SK-N-SH (cell line): Measurements from ENCODE around the gene DCDC2B. TPM values are rescaled to one million over a fixed set of nuclear protein-coding genes. Genes with fewer than 3 reads are reported as not detected.

Source experiments
- CTCF ChIA-PET: fragments of 300-600, 350-600 bp; formaldehyde crosslinking; extraction: SDS; loops from one replicate; lab custom pipeline; 2021; lab: Yijun Ruan, JAX
- POLR2A ChIA-PET: fragments of 350-600 bp; sonication (Branson Sonifier 250); formaldehyde crosslinking; extraction: SDS; loops from one replicate; lab custom pipeline; 2020; ENCODE audit warnings: antibody characterized with exemption, inconsistent platforms; lab: Yijun Ruan, JAX
- DNase-seq: peaks from one replicate; pipeline ENCODE4 v3.0.0; 2012
- H2AFZ ChIP-seq: fragments of 200-600 bp; sonication (generic); 2 replicates; pipeline ENCODE4 v1.8.1; 2016; ENCODE audit warnings: antibody characterized with exemption, mild to moderate bottlenecking, low read depth
- H3F3A ChIP-seq: fragments of 200-600 bp; sonication (generic); replicated peaks from 2 replicates; pipeline ENCODE3; 2016; ENCODE audit warnings: antibody characterized with exemption, mild to moderate bottlenecking; ENCODE audit not compliant: insufficient read depth
- H3K27ac ChIP-seq, 2 experiments: fragments of 200-500 bp in 1 of 2; fragments of 200-600 bp in 1 of 2; sonication (Bioruptor generic) in 1 of 2; sonication (generic), shearing (Covaris generic) in 1 of 2; 2 replicates each; pipeline versions ENCODE4 v1.5.1 to v1.6.1; 2014 to 2016; ENCODE audit warnings: low read depth in 2 of 2, inconsistent platforms in 1 of 2, low read length in 1 of 2, mild to moderate bottlenecking in 1 of 2, mixed read lengths in 1 of 2
- H3K27me3 ChIP-seq: fragments of 200-600 bp; sonication (generic), shearing (Covaris generic); 2 replicates; pipeline ENCODE4 v1.6.1; 2016; ENCODE audit warnings: mixed run types; ENCODE audit not compliant: insufficient read depth
- H3K36me3 ChIP-seq, 2 experiments: fragments of 200-500 bp in 1 of 2; fragments of 200-600 bp in 1 of 2; sonication (Bioruptor generic) in 1 of 2; sonication (generic) in 1 of 2; replicated peaks in 1 of 2; 2 replicates each; pipeline versions ENCODE3 to v1.5.1; 2014 to 2016; ENCODE audit warnings: low read length in 1 of 2, mild to moderate bottlenecking in 1 of 2; ENCODE audit not compliant: insufficient read depth in 2 of 2, control insufficient read depth in 1 of 2
- H3K4me1 ChIP-seq, 2 experiments: fragments of 200-500 bp in 1 of 2; fragments of 200-600 bp in 1 of 2; sonication (Bioruptor generic) in 1 of 2; sonication (generic), shearing (Covaris generic) in 1 of 2; 2 replicates each; pipeline versions ENCODE4 v1.5.1 to v1.6.1; 2014 to 2016; ENCODE audit warnings: low read depth in 1 of 2, low read length in 1 of 2, mixed run types in 1 of 2; ENCODE audit not compliant: insufficient read depth in 2 of 2, control insufficient read depth in 1 of 2
- H3K4me2 ChIP-seq: fragments of 200-600 bp; sonication (generic), shearing (Covaris generic); 2 replicates; pipeline ENCODE4 v1.6.1; 2017; ENCODE audit warnings: mixed run types
- H3K4me3 ChIP-seq, 2 experiments: fragments of 200-500 bp in 1 of 2; fragments of 200-600 bp in 1 of 2; sonication (Bioruptor generic) in 1 of 2; sonication (generic), shearing (Covaris generic) in 1 of 2; 2 replicates each; pipeline versions ENCODE4 v1.5.1 to v1.8.1; 2014 to 2016; ENCODE audit warnings: low read depth in 2 of 2, inconsistent platforms in 1 of 2, low read length in 1 of 2, mild to moderate bottlenecking in 1 of 2, mixed read lengths in 1 of 2, moderate library complexity in 1 of 2
- H3K79me2 ChIP-seq: fragments of 200-600 bp; sonication (generic); 2 replicates; pipeline ENCODE4 v1.8.1; 2017; ENCODE audit warnings: mild to moderate bottlenecking; ENCODE audit not compliant: insufficient read depth
- H3K9ac ChIP-seq: fragments of 200-600 bp; sonication (generic); 2 replicates; pipeline ENCODE4 v1.6.1; 2017; ENCODE audit warnings: mixed run types
- H3K9me2 ChIP-seq: fragments of 200-600 bp; sonication (generic); 2 replicates; pipeline ENCODE4 v1.6.1; 2017; ENCODE audit warnings: mixed run types
- H3K9me3 ChIP-seq: fragments of 200-600 bp; sonication (generic); 2 replicates; pipeline ENCODE4 v1.6.1; 2017; ENCODE audit warnings: mixed run types, mild to moderate bottlenecking, moderate library complexity
- H4K20me1 ChIP-seq: fragments of 200-600 bp; sonication (generic); 2 replicates; pipeline ENCODE4 v1.6.1; 2017; ENCODE audit warnings: mild to moderate bottlenecking, mixed run types; ENCODE audit not compliant: insufficient read depth
- CHD2 ChIP-seq: fragments of 150-350 bp; IDR thresholded peaks from 2 replicates; pipeline ENCODE4 v1.6.1; 2018; ENCODE audit warnings: low read length; ENCODE audit not compliant: partially characterized antibody
- CTCF ChIP-seq: fragments of 200-600 bp; sonication (generic); IDR thresholded peaks from 2 replicates; pipeline ENCODE4 v1.6.1; 2017; ENCODE audit warnings: antibody characterized with exemption, mild to moderate bottlenecking, moderate library complexity
- ELF1 ChIP-seq: IDR thresholded peaks from 2 replicates; pipeline ENCODE4 v1.4.0; 2012
- EP300 ChIP-seq, 2 experiments: IDR thresholded peaks; 2 replicates each; pipeline versions ENCODE4 v1.4.0 to v1.6.1; 2012; ENCODE audit warnings: borderline replicate concordance in 1 of 2, low read depth in 1 of 2, low read length in 1 of 2
- EZH2phosphoT487 ChIP-seq: fragments of 200-600 bp; sonication (generic); IDR thresholded peaks from 2 replicates; pipeline ENCODE4 v1.6.1; 2017; ENCODE audit warnings: low read depth, mixed run types, mild to moderate bottlenecking, antibody characterized with exemption, moderate library complexity, borderline replicate concordance
- FOXJ3 ChIP-seq: sonication (generic); formaldehyde crosslinking; IDR thresholded peaks from 2 replicates; pipeline ENCODE4 v1.5.1; 2020; ENCODE audit warnings: mild to moderate bottlenecking, missing genetic modification reagents
- FOXM1 ChIP-seq: IDR thresholded peaks from 2 replicates; pipeline ENCODE4 v1.4.0; 2012; ENCODE audit warnings: low read depth, mild to moderate bottlenecking
- GABPA ChIP-seq: IDR thresholded peaks from 2 replicates; pipeline ENCODE4 v1.4.0; 2012; ENCODE audit warnings: low read depth, mild to moderate bottlenecking
- IRF3 ChIP-seq: fragments of 150-350 bp; IDR thresholded peaks from 2 replicates; pipeline ENCODE4 v1.6.1; 2016; ENCODE audit warnings: mild to moderate bottlenecking, low read depth, low read length
- JUND ChIP-seq: IDR thresholded peaks from 2 replicates; pipeline ENCODE4 v1.4.0; 2012
- MAX ChIP-seq: IDR thresholded peaks from 2 replicates; pipeline ENCODE4 v1.4.0; 2012; ENCODE audit warnings: low read depth
- MEF2A ChIP-seq: IDR thresholded peaks from 2 replicates; pipeline ENCODE4 v1.4.0; 2012; ENCODE audit warnings: low read depth, borderline replicate concordance
- MXI1 ChIP-seq: IDR thresholded peaks from 2 replicates; pipeline ENCODE4 v1.6.1; 2012; ENCODE audit warnings: mild to moderate bottlenecking, low read depth, low read length, improper control_type of control experiment
- NFIC ChIP-seq: IDR thresholded peaks from 2 replicates; pipeline ENCODE4 v1.4.0; 2012; ENCODE audit warnings: borderline replicate concordance
- NRF1 ChIP-seq: IDR thresholded peaks from 2 replicates; pipeline ENCODE4 v1.6.1; 2012; ENCODE audit warnings: low read depth, mild to moderate bottlenecking, low read length
- PBX3 ChIP-seq: IDR thresholded peaks from 2 replicates; pipeline ENCODE4; 2012
- POLR2AphosphoS5 ChIP-seq: IDR thresholded peaks from 2 replicates; pipeline ENCODE4 v1.6.1; 2012; ENCODE audit warnings: low read depth, low read length
- RAD21 ChIP-seq: IDR thresholded peaks from 2 replicates; pipeline ENCODE4 v1.6.1; 2012; ENCODE audit warnings: mild to moderate bottlenecking, low read length
- RCOR1 ChIP-seq: fragments of 150-350 bp; IDR thresholded peaks from 2 replicates; pipeline ENCODE4 v1.6.1; 2017; ENCODE audit warnings: antibody characterized with exemption, low read length
- RFX5 ChIP-seq: IDR thresholded peaks from 2 replicates; pipeline ENCODE4 v1.6.1; 2012; ENCODE audit warnings: mild to moderate bottlenecking, improper control_type of control experiment, low read length
- RXRA ChIP-seq: IDR thresholded peaks from 2 replicates; pipeline ENCODE4 v1.4.0; 2012; ENCODE audit warnings: low read depth, mild to moderate bottlenecking, borderline replicate concordance
- SIN3A ChIP-seq: IDR thresholded peaks from 2 replicates; pipeline ENCODE4 v1.6.1; 2012; ENCODE audit warnings: low read depth, mild to moderate bottlenecking, low read length, moderate library complexity, borderline replicate concordance
- SMC3 ChIP-seq: IDR thresholded peaks from 2 replicates; pipeline ENCODE4 v1.6.1; 2012; ENCODE audit warnings: low read depth, low read length, improper control_type of control experiment
- TAF1 ChIP-seq: IDR thresholded peaks from 2 replicates; pipeline ENCODE4 v1.6.1; 2012; ENCODE audit warnings: low read depth, mild to moderate bottlenecking, low read length, moderate library complexity, borderline replicate concordance
- TCF12 ChIP-seq: IDR thresholded peaks from 2 replicates; pipeline ENCODE4 v1.4.0; 2012
- TEAD4 ChIP-seq: IDR thresholded peaks from 2 replicates; pipeline ENCODE4 v1.4.0; 2012; ENCODE audit warnings: mild to moderate bottlenecking, borderline replicate concordance; ENCODE audit not compliant: insufficient read depth
- USF2 ChIP-seq: fragments of 150-350 bp; IDR thresholded peaks from 2 replicates; pipeline ENCODE4 v1.6.1; 2017; ENCODE audit warnings: antibody characterized with exemption, low read length, low read depth, borderline replicate concordance
- YY1 ChIP-seq: IDR thresholded peaks from 2 replicates; pipeline ENCODE4 v1.4.0; 2012; ENCODE audit warnings: low read depth, mild to moderate bottlenecking
- WGBS: methylation state at CpG from one replicate; pipeline ENCODE4 v1.1.6; 2017; ENCODE audit warnings: low lambda C conversion rate; 5-methylcytosine and 5-hydroxymethylcytosine counted together
- polyA plus RNA-seq, 3 experiments: library from polyadenylated mRNA; depleted of rRNA; stranded (reverse); fragments of >200 nt; gene quantifications; 2 replicates each; pipeline ENCODE4 v1.2.3, GENCODE V29; 2012

The DCDC2B gene
- polyA plus RNA-seq, 1 of the 3 experiments (the other 2 are of a cell fraction), result not detected

GRCh38 chr1:32179443-32180185, 29.3 kb upstream of the DCDC2B start, which contains the start of gene TXLNA:
Gene TXLNA, plus strand, starts transcription at chr1:32179675. Its CDS starts 671 bp downstream, at chr1:32180346.
- peaks cover 12% of the 10 kb centered on the region; the same call in 1 of the 2 replicates for H4K20me1 ChIP-seq
- H3K27ac ChIP-seq, result peak within 1 kb of the TSS; percentile 90 to 96
- H3K4me1 ChIP-seq, result peaks cover 18 to 25% of the 10 kb centered on the region in 2 experiments; a peak in 3 of 4 replicates
- peak within 1 kb of the TSS; percentile 65 to 82 for H3K4me3 ChIP-seq
- WGBS, result 2% methylated on average over 17 of the region's 79 CpGs
- peak within 1 kb of the TSS; percentile 77 for H2AFZ ChIP-seq
- POLR2A ChIA-PET, result interaction anchor here (0.7 to 3.4 kb wide), 10 partner anchors 17 to 1241 kb away, joined by 3 to 19 read pairs (median 5); partner anchors contain the start of genes CCDC28B, IQCC, KPNA6 and MARCKSL1
- CTCF ChIA-PET, result interaction anchor here (0.9 to 1.7 kb wide), 4 partner anchors 13 to 72 kb away, joined by 3 read pairs; partner anchors contain the start of gene KPNA6
- peak within 1 kb of the TSS; percentile 98 for H3K9ac ChIP-seq
- H3K27me3 ChIP-seq, result no peaks in the 10 kb centered on the region
- H3K4me2 ChIP-seq, result peak within 1 kb of the TSS; percentile 97
- peaks cover 22 to 35% of the 10 kb centered on the region in 2 experiments for H3K36me3 ChIP-seq
- TF ChIP-seq ELF1 (peak; percentile 16; the same call in 1 of the 2 replicates), SMC3 (no peak), MXI1 (peak; percentile 84), YY1 (no peak), IRF3 (no peak), TCF12 (no peak), FOXM1 (no peak), PBX3 (peak; percentile 89), SIN3A (0 out of 2 replicates have a peak, but pooled peaks have one; percentile 42), RXRA (no peak), POLR2AphosphoS5 (peak; percentile 69), FOXJ3 (CRISPR knock-in tag) (no peak; the same call in 1 of the 2 replicates), EP300 (IDR thresholded peaks at IDR 0.05; ENCODE audit: borderline replicate concordance in 1 of 2, low read depth in 1 of 2, low read length in 1 of 2) (no peak), GABPA (peak; percentile 76), TEAD4 (no peak), MEF2A (no peak), NFIC (no peak), MAX (peak; percentile 82), JUND (no peak), RCOR1 (no peak), TAF1 (no peak; the same call in none of the 2 replicates), RFX5 (no peak), CHD2 (peak; percentile 35), USF2 (no peak), CTCF (no peak; the same call in 1 of the 2 replicates), EZH2phosphoT487 (no peak), RAD21 (no peak), NRF1 (peak; percentile 70)
- TF ChIP-seq, all 33 proteins: peak for 9
- H3K79me2 ChIP-seq, result peaks cover 44% of the 10 kb centered on the region
- DNase-seq, result peak; percentile 98
- peaks cover 35% of the 10 kb centered on the region for H3F3A ChIP-seq
- H3K9me3 ChIP-seq, result no peaks in the 10 kb centered on the region
- H3K9me2 ChIP-seq, result no peaks in the 10 kb centered on the region
